NCI-H2081 (cell line): Measurements from ENCODE around the gene ABO.
"Not testable (repeated sequence)": the region's sequence is repeated elsewhere in the genome, so short reads cannot be mapped to it uniquely, and the experiment has no call there.

ENCODE experiments used
- DNase-seq, 2 experiments: peaks; one replicate each; lab custom pipeline; 2025; lab: John Stamatoyannopoulos, UW

The ABO gene

DNA sequence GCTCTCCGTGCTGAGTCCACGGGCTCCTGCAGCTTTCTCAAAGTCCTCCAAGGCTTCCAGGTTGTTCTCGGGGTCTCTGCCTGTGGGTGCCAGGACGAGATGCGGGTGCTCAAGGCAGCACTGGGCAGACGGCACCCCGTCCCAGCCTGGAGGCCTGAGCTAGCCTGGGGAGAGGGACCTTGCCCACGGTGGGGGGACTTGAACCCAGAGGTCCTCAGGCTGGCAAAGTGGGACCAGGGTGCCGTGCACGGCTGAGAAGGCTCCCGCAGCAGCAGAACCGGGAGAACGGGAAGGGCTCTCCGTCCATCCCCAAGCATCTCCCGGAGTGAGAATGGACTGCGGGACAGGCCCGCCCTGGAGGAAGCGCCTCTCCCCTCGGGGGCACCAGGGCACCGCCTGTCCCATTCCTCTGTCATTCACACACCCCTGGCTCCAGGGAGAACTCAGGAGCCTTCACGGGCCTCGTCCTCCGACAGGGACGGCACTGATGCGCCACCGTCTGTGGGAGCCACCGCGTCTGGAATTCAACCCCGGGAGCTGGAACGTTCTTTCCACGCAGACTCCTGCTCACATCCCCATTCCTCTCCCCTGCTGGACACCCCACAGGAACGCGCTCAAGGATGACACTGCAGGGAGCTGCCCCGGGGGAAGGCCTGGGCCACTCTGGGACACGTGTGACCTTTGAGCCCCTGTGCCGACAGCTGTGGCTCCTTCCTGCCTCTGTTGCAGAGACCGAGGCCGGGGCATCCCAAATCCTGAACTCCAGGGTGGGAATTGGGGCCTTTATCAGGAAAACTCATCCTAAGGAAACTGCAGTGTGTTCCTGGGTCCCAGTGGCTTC, 49.6 kb downstream of the ABO start:
- DNase-seq: no peak

DNA sequence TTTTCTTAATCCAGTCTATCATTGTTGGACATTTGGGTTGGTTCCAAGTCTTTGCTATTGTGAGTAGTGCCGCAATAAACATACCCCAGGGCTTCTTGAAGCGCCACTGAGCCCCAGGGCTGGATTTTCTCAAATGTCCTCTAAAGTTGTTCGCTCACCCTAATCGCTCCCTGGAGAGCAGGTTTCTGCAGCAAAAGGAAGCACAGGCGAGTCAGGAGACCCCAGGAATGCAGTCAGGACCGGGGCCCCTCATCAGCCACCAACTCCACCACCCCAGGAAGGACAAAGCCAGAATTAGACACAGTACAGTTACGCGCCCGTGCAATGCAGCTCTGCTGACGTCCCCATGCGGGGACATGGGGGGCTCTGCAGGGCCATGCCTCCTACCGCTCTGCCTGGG, 50.2 kb downstream of the ABO start:
- no peak for DNase-seq

DNA sequence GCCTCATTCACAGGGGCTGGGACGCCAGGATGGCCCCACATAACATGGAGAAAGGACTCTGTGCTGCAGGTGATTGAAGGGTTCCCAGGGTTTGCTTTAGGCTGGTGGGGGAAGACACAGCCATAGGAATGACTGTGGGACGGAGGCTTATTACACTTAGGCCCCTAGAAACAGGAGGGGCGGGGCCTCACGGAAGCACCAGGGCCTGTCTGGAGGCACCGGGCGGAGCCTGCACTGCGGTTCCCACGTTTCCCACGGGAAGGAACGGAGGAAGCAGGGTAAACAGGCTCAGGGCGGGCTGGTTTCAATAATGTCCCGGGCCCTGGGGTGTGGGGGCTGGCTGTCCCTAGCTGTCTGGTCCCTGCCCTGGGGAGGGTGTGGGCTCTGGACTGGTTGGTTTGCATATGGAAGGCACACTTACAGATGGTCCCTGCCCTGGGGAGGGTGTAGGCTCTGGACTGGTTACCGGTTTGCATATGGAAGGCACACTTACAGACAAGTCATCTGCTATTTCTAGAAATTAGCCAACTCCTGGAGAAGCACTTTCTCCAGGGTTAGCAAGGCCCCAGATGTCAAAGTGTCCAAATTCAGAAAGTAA, 51.7 kb downstream of the ABO start:
- not testable (repeated sequence) for DNase-seq

DNA sequence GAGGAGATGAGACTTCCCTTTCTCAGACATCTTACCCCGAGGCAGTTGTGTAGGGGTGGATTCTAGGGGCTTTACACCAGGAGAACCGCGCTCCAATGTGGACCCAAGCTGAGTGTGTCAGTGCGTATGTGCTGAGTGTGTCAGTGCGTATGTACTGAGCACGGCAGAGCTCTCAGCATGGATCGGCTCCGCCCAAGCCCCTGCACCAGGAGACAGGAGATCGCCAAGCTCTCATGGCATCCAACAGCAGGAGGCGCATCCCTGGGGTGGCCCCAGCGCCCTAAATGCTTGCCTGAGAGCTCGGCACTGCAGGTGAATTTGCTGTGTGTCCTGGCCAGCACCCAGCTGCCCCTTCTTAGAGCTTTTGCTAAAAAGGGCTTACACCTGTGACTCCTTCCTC, 53.0 kb downstream of the ABO start:
- not testable (repeated sequence) for DNase-seq

DNA sequence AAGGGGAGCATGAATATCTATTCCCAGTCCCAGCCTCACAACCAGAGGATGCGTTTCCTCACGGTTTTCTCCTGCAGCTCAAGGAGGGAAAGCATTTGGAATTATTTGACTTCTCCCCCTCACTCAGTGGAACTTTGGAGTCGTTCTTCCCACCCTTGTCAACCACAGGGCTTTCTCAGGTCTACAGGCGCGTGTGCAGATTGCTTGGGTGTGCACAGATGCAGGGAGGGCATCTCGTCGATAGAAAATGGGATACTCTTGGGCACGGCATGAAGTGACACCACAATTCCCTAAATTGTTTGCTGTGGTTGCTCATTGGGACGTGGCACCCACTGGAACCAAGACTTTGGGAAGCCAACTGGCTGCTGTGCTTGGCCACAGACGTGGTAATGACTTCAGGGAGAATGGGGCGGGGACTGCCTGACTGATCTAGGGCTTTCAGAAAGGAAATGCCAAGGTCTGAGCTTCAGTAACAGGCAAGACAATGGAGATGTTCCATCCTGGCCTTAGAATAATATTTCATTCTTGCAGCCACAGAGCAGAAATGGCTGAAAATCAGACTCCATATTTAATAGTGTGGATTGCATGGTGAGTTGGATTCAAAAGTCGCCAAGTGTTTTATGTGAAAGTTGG, 53.7 kb downstream of the ABO start:
- no peak for DNase-seq

DNA sequence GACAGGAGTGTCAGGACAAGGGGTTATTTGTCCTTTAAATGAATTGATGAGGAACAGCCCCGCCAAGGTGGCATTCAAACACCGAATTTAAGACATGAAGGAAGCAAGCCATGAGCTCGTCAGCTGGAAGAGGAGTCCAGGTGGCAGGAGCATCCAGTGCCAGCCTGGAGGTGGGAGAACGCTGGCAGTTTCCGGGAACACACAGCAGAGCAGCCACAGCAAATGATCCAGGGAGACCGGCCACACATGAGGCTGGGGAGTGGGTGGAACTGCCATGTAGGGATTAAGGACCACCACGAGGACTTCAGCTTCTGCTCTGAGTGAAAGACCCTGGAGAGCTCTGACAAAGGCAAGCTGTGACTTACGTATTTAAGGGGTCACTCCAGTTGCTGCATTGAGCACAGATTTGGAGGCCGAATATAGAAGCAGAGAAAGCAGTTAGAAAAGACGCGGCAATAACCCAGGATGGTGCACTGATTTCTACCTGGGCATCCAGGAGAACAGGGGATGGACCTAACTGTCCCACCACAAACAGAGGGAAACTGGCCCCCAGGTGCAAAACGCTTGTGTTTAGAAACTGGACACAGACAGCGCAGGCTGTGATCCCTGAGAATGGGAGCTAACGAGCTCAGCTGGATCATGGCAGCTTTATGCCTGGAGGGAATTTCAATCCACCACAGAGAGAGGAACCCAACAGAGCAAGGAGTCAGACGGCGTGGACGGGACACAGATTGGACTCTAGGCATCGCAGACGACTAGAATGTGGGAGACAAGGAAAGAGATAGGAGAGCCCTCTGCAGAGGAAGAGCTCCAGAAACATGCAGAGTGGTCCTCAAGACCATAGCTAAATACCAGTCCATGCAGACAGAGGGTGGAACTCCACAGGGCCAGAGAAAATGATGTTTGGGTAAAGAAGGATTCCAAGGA, 56.7 kb downstream of the ABO start:
- DNase-seq: not testable (repeated sequence)

DNA sequence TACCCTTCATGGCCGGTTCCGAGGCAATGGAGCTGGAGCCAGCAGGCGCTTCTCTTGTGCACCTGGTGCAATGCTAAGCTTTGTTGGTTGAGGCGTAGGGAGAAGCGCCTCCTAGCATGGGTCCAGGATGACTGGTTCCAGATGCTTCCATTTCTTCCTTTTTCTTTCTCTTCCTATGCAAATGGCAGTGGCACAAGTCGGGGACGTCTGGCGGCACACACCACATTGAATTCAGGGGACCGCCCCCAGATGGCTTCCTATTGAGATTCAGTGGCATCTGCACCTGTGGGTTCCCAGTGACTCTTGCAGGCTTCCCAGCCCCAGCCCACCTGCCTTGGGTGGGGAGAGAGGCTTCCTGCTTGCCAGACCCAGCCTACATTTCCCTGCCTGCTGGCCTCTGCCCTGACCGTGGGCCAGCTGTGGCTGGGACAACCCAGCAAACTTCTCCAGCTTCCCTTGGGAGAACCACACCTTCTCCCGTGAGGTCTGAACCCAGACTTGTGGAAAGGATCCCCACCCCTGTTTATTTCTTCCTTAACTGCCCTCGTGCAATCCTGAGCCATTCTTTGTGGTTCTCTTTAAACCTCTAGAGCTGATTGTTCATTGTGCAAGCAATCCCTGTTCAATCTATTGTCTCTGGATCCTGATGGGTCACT, 57.5 kb downstream of the ABO start:
- not testable (repeated sequence) for DNase-seq

DNA sequence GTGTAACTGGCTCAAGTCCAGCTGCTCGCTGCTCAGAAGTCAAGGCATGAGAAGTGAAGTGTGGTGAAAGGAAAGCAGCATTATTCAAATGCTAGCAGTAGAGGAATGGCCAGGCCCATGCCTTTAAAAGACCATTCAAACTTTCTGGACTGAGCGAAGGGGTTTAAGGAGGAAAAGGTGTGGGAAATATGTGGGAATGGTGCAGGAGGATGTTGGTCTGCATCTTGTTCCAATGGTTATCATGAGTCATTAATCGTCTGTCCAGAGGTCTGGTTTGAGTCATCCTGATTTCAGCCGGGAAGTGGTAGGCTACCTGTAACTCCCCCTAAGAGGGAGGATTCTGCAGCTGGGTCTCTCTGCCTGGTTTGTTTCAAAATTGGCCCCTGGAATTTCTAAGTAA, 60.7 kb downstream of the ABO start:
- not testable (repeated sequence) for DNase-seq

DNA sequence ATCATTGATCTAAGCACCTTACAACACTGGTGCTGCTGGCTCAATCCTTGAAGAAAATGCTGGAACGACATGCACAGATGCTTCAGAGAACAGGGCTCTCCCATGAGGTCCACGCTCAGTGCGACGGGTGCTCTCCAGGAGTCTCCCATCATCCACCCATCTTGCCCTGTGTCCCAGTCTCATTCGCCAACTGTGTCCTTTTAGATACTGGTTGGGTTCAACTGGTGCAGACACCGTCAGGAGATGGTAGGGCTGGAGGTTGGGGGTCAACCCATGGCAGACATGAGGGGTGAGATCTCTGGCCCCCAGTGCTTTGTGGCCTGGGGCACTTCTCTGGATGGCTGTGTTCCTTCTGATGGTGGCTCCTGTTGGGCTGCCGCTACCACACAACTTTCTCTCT, 64.4 kb downstream of the ABO start:
- no peak for DNase-seq

DNA sequence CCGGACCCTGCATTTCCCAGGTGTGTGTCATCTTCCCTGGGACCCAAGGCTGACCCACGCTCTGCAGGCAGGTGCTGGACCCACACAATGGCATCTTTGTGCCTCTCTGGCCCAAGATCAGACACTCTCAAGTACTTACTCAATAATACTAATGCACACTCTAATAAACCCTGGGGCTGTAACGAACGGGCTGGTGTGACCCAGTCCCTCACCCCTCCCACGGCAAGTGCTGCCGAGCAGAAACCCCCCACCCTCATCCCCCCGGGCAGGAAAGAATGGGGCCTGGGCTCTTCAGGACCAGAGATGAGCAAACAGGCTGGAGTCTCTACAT, 64.8 kb downstream of the ABO start:
- no peak for DNase-seq

DNA sequence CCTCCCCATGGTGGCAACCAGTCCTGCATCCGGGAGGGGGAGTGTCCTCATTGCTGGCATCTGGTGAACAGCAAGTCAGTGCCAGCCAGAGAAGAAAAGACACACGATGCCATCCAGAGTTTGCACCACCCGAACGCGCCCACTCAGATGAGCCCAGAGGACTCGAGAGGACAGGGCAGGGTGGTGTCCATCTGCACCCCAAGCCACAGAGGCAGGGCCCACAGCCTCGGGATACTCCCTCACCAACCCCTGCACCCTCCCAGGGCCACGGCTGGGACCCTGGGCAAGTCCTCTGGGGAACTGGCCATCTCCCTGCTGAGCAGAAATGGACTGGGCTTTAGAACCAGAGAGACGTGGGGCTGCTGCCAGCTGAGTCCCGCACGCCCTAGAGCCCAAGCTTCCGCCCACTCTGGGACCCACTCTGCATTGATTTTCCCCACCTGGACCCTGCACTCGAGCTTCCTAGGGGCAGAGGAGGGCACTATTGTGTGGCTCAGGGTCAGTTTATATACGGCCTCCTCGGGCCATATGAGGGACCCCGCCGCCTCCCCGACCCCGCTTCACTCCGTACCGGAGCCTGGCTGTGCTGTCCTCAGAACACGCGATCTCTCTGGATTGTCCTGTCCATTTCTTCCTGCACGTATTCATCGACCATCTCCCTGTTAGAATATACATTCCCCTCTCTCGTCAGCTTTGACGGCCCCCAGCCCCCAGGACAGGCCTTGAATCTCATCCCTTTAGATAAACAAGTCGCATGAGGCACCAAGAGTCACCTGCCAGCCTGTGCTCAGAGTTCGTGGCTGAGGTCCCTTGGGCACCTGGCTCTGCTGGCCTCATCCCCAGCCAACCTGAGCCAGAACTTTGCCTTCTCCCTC, 65.4 kb downstream of the ABO start:
- not testable (repeated sequence) for DNase-seq

DNA sequence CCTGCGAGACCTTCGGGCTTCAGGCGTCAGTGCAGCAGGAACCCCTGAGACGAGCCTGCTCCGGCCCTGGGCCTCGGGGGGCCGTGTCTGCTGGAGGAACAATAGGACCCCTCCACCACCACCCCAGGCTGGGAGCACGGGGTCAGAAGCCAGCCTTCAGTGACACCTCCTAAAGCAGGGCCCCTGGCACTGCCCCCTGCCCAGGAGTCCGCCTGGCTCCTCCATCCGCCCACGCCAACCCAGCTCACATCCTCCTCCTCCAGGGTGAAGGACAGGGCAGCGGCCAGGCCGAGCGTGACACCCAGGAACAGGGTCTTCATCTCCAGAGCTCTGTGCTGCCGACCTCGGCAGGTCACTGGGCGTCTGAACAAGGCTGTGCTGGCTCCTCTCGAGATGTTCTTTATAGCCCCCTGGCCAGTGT, 66.1 kb downstream of the ABO start, which contains the start of gene OBP2B:
TSS of gene OBP2B (minus strand) at position 371 of the 421 bp plus-strand sequence. CDS start at position 320, 51 bp downstream.
- not testable (repeated sequence) for DNase-seq

DNA sequence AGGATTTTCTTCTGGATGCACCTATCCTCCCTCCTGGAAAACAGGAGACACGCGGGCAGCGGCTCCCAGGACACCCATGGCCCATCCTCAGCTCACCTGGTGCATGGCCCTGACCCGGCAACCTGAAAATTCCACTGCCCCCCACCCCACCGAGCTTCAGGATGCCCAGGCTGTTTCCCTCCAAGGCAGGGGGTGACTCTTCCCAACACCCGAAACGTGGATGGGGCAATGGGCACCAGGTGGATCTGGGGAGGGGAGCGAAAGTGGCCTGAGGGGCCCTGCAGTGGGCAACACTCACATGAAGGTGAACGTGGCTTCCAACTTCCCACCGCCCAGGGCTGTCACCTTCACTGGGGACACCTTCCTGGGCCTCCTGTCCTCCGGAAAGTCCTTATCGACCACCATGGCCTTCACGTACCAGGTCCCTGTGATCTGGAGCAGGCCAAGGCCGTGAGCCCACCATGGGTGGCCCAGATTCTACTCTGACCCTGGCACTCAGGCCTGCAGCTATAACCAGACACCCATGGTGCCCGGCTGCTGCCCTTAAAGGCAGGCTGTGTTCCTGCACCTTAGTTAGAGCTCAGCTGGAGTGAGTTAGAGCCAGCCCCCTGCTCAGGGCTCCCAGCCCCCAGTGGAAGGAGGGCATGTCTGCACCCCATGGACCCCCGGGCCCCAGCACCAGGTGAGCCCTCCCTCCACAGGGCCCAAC, 66.7 kb downstream of the ABO start:
- not testable (repeated sequence) for DNase-seq

DNA sequence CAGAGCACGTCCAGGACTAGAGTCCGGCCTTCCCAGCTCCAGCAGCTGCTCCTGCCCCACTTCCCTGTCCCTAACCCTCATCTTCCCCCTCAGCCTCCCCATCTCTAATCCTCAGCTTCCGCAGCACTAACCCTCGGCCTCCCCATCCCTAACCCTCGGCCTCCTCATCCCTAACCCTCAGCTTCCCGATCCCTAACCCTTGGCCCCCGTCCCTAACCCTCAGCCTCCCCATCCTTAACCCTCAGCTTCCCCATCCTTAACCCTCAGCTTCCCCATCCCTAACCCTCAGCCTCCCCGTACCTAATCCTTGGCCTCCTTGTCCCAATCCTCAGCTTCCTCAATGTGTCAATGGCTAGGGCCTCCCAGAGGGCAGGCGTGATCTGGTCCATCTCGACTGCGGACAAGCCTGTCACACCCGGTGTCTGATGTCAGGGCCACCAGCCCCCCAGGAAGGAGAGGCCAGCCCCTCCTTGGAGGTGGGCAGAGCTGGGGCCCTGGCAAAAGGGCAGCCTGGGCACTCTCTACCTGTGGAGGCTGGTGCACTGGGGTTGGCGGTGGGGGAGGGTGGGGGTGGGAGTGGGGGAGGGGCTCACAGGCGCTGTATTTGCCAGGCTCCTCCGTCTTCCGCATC, 67.3 kb downstream of the ABO start:
- no peak for DNase-seq

DNA sequence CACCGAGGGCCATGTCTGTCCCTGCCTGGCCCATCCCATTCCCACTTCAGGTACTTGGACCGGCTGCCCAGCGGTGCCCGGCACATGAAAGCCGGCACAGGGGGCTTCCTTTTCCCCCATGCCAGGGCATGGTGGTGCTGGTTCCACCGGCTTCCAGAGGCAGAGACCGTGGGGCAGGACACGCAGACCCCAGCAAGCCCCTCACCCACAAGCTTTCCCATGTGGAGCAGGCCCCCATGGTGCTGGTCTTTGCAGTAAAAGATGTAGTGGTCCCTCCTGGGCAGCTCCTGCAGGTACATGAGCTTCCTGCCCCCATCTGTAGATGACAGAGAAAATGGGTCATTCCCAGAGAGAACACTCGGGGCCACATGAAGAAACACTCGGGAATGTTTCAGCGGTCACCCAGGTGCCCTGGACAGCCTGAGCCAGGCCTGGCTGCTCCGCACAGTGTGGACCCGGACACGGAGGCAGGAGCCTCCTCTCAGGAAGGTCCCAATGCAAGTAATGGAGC, 67.9 kb downstream of the ABO start:
- no peak for DNase-seq

DNA sequence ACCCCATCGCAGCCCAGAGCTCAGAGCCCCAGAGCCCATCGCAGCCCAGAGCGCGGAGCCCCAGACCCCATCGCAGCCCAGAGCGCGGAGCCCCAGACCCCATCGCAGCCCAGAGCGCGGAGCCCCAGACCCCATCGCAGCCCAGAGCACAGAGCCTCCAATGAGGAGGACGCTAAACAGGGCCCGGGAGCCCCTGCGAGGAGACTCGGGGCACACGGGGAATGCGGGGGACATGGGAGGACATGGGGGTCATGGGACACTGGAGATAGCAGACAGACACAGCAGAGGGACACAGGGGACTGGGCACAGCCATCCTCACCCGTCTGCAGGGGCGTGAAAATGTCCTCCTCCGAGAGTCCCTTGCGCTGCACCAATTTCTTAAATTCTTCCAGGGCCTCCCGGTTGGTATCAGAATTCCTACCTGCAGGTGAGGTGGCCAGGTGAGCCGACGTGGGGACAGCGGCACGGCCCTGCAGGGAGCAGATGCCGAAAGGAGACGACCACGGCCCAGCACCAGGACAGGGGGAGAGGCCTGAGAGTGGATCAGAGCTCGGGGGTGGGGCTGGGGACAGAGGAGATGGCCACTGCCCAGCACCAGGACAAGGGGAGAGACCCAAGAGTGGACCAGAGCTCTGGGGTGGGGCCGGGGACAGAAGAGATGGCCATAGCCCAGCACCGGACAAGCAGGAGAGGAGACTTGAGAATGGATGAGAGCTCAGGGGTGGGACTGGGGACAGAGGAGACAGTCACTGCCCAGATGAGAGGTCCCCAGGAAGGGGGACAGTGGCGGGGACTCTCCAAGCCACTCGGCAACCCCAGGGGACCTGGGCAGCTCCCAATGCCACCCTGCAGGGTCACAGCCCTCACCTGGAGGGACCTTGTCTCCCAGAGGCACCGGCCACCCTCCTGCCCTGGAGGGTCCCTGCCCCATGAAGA, 68.7 kb downstream of the ABO start:
- DNase-seq: no peak

DNA sequence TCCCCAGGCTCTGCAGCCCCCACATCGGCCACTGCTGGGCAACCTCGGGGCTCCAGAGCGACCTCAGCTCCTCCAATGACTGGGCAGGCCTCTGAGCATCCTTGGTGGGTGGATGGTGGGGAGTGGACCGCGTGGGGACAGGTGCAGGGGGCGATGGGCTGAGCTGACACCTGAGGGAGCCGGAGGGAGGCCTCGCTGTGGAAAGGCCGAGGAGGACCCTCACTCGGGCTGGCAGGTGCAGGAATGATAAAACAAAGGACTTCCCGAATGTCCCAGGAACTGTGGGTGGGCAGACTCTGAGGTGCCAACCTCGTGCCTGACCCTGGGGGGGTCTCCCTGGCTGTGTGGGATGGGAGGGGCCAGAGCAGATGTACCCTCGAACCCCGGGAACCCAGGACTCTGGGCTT, 69.5 kb downstream of the ABO start:
- DNase-seq: not testable (repeated sequence)
